GM10847 (cell line): ENCODE data around the gene WDFY2.

Experiments used
- POLR2A ChIP-seq: IDR thresholded peaks from 2 replicates; pipeline ENCODE4 v1.6.1; 2011; ENCODE audit not compliant: insufficient read length; ENCODE audit errors: extremely low read depth

Gene WDFY2

GRCh38 chr13:51589793-51590192 lies 5.5 kb downstream of the WDFY2 start:
- no peak for TF ChIP-seq POLR2A

- no peak for TF ChIP-seq POLR2A
Observed at GRCh38 chr13:51590231-51590970, 6.1 kb downstream of the WDFY2 start.

GRCh38 chr13:51590971-51591627 lies 6.8 kb downstream of the WDFY2 start:
- TF ChIP-seq POLR2A = no peak

- TF ChIP-seq POLR2A = no peak
Observed at GRCh38 chr13:51594432-51594831, 10.2 kb downstream of the WDFY2 start.

GRCh38 chr13:51595416-51595815 lies 11.2 kb downstream of the WDFY2 start:
- no peak for TF ChIP-seq POLR2A

GRCh38 chr13:51596541-51596940 lies 12.3 kb downstream of the WDFY2 start:
- TF ChIP-seq POLR2A = no peak

GRCh38 chr13:51599444-51600176 lies 15.3 kb downstream of the WDFY2 start:
- no peak for TF ChIP-seq POLR2A

GRCh38 chr13:51600703-51601102 lies 16.4 kb downstream of the WDFY2 start:
- TF ChIP-seq POLR2A = no peak

GRCh38 chr13:51601601-51602565 lies 17.6 kb downstream of the WDFY2 start:
- TF ChIP-seq POLR2A = no peak

GRCh38 chr13:51603716-51604115 lies 19.5 kb downstream of the WDFY2 start:
- TF ChIP-seq POLR2A = no peak

GRCh38 chr13:51605698-51606097 lies 21.4 kb downstream of the WDFY2 start:
- TF ChIP-seq POLR2A = no peak

GRCh38 chr13:51607165-51607564 lies 22.9 kb downstream of the WDFY2 start:
- no peak for TF ChIP-seq POLR2A

GRCh38 chr13:51608857-51609406 lies 24.7 kb downstream of the WDFY2 start:
- TF ChIP-seq POLR2A = no peak

GRCh38 chr13:51612867-51613266 lies 28.6 kb downstream of the WDFY2 start:
- TF ChIP-seq POLR2A = no peak

- no peak for TF ChIP-seq POLR2A
Observed at GRCh38 chr13:51613535-51613934, 29.3 kb downstream of the WDFY2 start.
